ENCODE measurements around the gene ZDHHC8. TPM values are rescaled to one million over a fixed set of nuclear protein-coding genes. Genes with fewer than 3 reads are reported as not detected.

ZDHHC8 gene
- total and polyA plus RNA-seq, 2 donors (not counting 1 experiment from before 2014, with no cell fraction given) = 94.4 to 96.9 TPM

DNA sequence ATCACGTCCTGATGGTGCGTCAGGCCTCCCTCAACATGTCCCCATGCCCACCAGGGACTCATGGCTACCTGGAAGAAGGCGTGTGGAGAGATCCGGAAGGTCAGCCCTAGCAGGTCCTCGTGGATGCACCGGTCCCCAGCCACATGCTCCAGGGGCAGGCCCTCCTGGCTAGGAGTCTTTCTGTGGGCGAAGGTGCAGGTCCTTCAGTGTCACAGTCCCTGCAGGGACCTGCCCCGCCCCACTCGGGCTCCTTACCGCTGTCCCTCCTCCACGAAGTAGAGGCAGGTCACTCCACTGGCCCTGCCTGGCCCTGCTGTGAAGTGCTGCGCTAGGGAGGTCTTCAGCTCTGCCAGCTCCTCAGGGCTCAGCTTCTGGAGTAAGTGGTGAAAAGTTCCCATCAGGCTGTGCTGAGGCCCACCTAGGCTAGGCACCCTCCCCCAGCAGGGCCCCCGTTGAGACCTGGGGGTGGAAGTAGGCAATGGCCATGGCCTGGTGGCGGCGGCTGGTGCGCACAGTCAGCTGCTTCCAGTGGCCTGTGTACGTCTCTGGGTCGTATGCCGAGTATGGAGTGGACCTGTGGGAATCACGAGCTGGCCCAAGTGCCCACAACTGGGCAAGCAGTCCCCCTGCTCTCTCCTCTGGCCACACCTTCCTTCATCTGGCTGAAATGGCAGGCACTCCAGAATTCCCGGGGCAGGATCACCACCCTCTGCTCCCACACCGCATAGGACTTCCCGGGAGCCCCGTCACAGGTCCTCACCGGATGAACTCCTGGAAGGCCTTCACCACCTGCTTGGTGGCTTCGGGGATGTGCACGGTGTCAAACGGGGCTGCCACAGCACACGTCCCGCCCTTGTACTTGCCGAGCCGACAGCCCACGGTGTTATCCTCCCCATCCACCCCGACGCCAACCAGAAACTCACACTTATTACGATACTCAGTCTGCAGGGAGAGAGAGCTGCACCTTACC is 16.8 kb upstream of the ZDHHC8 start:
- Histone ChIP-seq H3K27ac (ENCODE audit: low read length in 2 of 2) (no peak overlapping the region), H3K4me3 (ENCODE audit: control extremely low read depth in 1 of 5, extremely low read depth in 1 of 5, insufficient read depth in 1 of 5, low read depth in 2 of 5, low read length in 4 of 5) (no peak overlapping the region), H2AFZ (ENCODE audit: insufficient read depth, low read depth, low read length, poor library complexity, severe bottlenecking) (no peak overlapping the region), H3K4me2 (replicated peaks; ENCODE audit: low read depth, low read length, poor library complexity, severe bottlenecking) (no peak overlapping the region), H3K36me3 (replicated peaks in 1 of 2; ENCODE audit: control extremely low read depth in 1 of 2, control insufficient read depth in 1 of 2, extremely low read depth in 1 of 2, insufficient read depth in 2 of 2, low read length in 1 of 2) (peaks cover 0 to 39% of the 10 kb centered on the region in 2 experiments), H3K27me3 (replicated peaks in 1 of 4; ENCODE audit: control extremely low read depth in 1 of 4, control insufficient read depth in 3 of 4, insufficient read depth in 4 of 4, low read length in 3 of 4) (no peaks in the 10 kb centered on the region), H3K79me2 (ENCODE audit: control insufficient read depth, insufficient read depth, low read length) (peaks cover 39% of the 10 kb centered on the region), H3K4me1 (ENCODE audit: control insufficient read depth in 2 of 2, insufficient read depth in 2 of 2, low read length in 2 of 2) (peaks cover 19 to 44% of the 10 kb centered on the region in 2 donors), H4K20me1 (ENCODE audit: control insufficient read depth, insufficient read depth, low read length, poor library complexity, severe bottlenecking) (peaks cover 28% of the 10 kb centered on the region), H3K9me3 (ENCODE audit: control extremely low read depth in 1 of 3, control insufficient read depth in 2 of 3, insufficient read depth in 1 of 3, low read length in 2 of 3) (no peaks in the 10 kb centered on the region), H3K9ac (ENCODE audit: low read length) (no peak overlapping the region)
- Mint-ChIP-seq H3K27me3 (no peaks in the 10 kb centered on the region), H3K9me3 (ENCODE audit: insufficient read depth) (no peaks in the 10 kb centered on the region), H3K4me3 (peak overlapping the region; percentile 60), H3K4me1 (peaks cover 32% of the 10 kb centered on the region), H3K27ac (peak overlapping the region; percentile 77)
- CTCF ChIA-PET = no interaction called here
- 96% methylated on average over 30 of the region's 36 CpGs for WGBS (ENCODE audit: insufficient coverage)
- TF ChIP-seq EZH2 (IDR thresholded peaks at IDR 0.05; ENCODE audit: borderline replicate concordance, insufficient read depth, low read depth, low read length, poor library complexity, severe bottlenecking) = no peak
- TF ChIP-seq, protein P1, sequence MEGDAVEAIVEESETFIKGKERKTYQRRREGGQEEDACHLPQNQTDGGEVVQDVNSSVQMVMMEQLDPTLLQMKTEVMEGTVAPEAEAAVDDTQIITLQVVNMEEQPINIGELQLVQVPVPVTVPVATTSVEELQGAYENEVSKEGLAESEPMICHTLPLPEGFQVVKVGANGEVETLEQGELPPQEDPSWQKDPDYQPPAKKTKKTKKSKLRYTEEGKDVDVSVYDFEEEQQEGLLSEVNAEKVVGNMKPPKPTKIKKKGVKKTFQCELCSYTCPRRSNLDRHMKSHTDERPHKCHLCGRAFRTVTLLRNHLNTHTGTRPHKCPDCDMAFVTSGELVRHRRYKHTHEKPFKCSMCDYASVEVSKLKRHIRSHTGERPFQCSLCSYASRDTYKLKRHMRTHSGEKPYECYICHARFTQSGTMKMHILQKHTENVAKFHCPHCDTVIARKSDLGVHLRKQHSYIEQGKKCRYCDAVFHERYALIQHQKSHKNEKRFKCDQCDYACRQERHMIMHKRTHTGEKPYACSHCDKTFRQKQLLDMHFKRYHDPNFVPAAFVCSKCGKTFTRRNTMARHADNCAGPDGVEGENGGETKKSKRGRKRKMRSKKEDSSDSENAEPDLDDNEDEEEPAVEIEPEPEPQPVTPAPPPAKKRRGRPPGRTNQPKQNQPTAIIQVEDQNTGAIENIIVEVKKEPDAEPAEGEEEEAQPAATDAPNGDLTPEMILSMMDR (IDR thresholded peaks at IDR 0.05) = no peak
- intact Hi-C loops (cut with micrococcal nuclease) = loop anchor here (5.0 to 10.0 kb wide), 2 partner anchors 740 to 888 kb away; partner anchors contain the start of genes PI4KA, SNAP29 and THAP7
- POLR2A ChIA-PET = no interaction called here
- peak; percentile 13 for DNase-seq
- no peak for ATAC-seq (ENCODE audit: low read depth)

Measured in B cell (primary cell).